Osteoblast (primary cell): ENCODE results near the gene TMEM255B. TPM values are rescaled to one million over a fixed set of nuclear protein-coding genes. Genes with fewer than 3 reads are reported as not detected.
"Not testable (repeated sequence)": the region's sequence is repeated elsewhere in the genome, so short reads cannot be mapped to it uniquely, and the experiment has no call there.

Experiments
- DNase-seq: peaks from one replicate; pipeline ENCODE4 v3.0.0; 2011; ENCODE audit warnings: low spot score, mixed read lengths; ENCODE audit not compliant: insufficient read length; ENCODE audit errors: missing footprints
- H2AFZ ChIP-seq: 2 replicates; pipeline ENCODE4 v1.6.0; 2011; ENCODE audit warnings: mild to moderate bottlenecking, low read length
- H3K27ac ChIP-seq: 2 replicates; pipeline ENCODE4 v1.5.1; 2011; ENCODE audit warnings: mild to moderate bottlenecking, low read depth, low read length, moderate library complexity
- H3K27me3 ChIP-seq: 2 replicates; pipeline ENCODE4 v1.6.0; 2012; ENCODE audit warnings: mild to moderate bottlenecking, control low read depth, inconsistent platforms, low read length, moderate library complexity; ENCODE audit not compliant: insufficient read depth
- H3K36me3 ChIP-seq: 2 replicates; pipeline ENCODE4 v1.5.1; 2011; ENCODE audit warnings: mild to moderate bottlenecking, low read length, control low read depth, moderate library complexity; ENCODE audit not compliant: insufficient read depth
- H3K4me1 ChIP-seq: 2 replicates; pipeline ENCODE4 v1.5.1; 2011; ENCODE audit warnings: mild to moderate bottlenecking, low read length, control low read depth, moderate library complexity; ENCODE audit not compliant: insufficient read depth
- H3K4me2 ChIP-seq: 2 replicates; pipeline ENCODE4 v1.6.0; 2011; ENCODE audit warnings: mild to moderate bottlenecking, low read length; ENCODE audit not compliant: insufficient read depth
- H3K4me3 ChIP-seq: fragments of 200-600 bp; sonication (generic); 3 replicates; pipeline ENCODE4 v1.5.1; 2012; ENCODE audit warnings: mild to moderate bottlenecking, low read length, inconsistent platforms; ENCODE audit not compliant: insufficient read depth
- H3K79me2 ChIP-seq: 2 replicates; pipeline ENCODE4 v1.6.0; 2012; ENCODE audit warnings: mild to moderate bottlenecking, low read length, control low read depth, inconsistent platforms; ENCODE audit not compliant: insufficient read depth
- H3K9me3 ChIP-seq: 2 replicates; pipeline ENCODE4 v1.5.1; 2011; ENCODE audit warnings: low read depth, low read length, control low read depth
- H4K20me1 ChIP-seq: 2 replicates; pipeline ENCODE4 v1.6.0; 2012; ENCODE audit warnings: mild to moderate bottlenecking, low read length, control low read depth; ENCODE audit not compliant: insufficient read depth
- total RNA-seq: library from RNA; depleted of rRNA; stranded (reverse); fragments of >200 nt; gene quantifications from 2 replicates; pipeline ENCODE4 v1.2.3, GENCODE V29; 2012
- TF ChIP-seq, protein P1 (sequence below): IDR thresholded peaks from 2 replicates; pipeline ENCODE4 v1.5.1; 2011; ENCODE audit warnings: mild to moderate bottlenecking, low read depth, low read length, moderate library complexity; ENCODE audit errors: extremely low read depth

The TMEM255B gene
- total RNA-seq, 1 donor = 1.8 TPM

DNA sequence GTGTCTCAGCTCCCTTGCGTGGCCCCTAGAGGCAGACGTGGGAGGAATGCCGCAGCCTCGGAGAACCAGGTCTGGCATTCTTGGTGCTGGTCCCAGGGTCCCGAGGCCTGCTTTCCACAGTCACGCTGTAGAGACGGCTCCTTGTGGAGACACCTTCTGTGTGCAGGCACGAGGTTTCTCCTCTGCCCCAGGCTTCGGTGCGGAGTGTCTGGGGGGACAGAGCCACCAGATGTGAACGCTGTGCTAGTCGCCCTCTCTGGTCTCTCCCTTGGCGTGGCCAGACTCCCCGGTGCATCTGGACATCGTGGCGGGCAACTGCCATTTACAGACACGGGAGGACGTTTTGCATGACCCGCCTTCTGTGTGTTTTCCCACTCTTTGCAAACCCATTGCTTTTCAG, 7.5 kb upstream of the TMEM255B start:
- H4K20me1 ChIP-seq = no peaks in the 10 kb centered on the region
- H2AFZ ChIP-seq = no peak overlapping the region
- H3K9me3 ChIP-seq = no peaks in the 10 kb centered on the region
- H3K79me2 ChIP-seq = no peaks in the 10 kb centered on the region
- DNase-seq = peak; percentile 35
- peaks cover 4% of the 10 kb centered on the region for H3K27me3 ChIP-seq
- H3K4me2 ChIP-seq = no peak overlapping the region
- H3K4me3 ChIP-seq = no peak overlapping the region
- TF ChIP-seq, protein P1, sequence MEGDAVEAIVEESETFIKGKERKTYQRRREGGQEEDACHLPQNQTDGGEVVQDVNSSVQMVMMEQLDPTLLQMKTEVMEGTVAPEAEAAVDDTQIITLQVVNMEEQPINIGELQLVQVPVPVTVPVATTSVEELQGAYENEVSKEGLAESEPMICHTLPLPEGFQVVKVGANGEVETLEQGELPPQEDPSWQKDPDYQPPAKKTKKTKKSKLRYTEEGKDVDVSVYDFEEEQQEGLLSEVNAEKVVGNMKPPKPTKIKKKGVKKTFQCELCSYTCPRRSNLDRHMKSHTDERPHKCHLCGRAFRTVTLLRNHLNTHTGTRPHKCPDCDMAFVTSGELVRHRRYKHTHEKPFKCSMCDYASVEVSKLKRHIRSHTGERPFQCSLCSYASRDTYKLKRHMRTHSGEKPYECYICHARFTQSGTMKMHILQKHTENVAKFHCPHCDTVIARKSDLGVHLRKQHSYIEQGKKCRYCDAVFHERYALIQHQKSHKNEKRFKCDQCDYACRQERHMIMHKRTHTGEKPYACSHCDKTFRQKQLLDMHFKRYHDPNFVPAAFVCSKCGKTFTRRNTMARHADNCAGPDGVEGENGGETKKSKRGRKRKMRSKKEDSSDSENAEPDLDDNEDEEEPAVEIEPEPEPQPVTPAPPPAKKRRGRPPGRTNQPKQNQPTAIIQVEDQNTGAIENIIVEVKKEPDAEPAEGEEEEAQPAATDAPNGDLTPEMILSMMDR = no peak
- H3K27ac ChIP-seq = no peak overlapping the region
- no peaks in the 10 kb centered on the region for H3K36me3 ChIP-seq
- H3K4me1 ChIP-seq = no peaks in the 10 kb centered on the region

DNA sequence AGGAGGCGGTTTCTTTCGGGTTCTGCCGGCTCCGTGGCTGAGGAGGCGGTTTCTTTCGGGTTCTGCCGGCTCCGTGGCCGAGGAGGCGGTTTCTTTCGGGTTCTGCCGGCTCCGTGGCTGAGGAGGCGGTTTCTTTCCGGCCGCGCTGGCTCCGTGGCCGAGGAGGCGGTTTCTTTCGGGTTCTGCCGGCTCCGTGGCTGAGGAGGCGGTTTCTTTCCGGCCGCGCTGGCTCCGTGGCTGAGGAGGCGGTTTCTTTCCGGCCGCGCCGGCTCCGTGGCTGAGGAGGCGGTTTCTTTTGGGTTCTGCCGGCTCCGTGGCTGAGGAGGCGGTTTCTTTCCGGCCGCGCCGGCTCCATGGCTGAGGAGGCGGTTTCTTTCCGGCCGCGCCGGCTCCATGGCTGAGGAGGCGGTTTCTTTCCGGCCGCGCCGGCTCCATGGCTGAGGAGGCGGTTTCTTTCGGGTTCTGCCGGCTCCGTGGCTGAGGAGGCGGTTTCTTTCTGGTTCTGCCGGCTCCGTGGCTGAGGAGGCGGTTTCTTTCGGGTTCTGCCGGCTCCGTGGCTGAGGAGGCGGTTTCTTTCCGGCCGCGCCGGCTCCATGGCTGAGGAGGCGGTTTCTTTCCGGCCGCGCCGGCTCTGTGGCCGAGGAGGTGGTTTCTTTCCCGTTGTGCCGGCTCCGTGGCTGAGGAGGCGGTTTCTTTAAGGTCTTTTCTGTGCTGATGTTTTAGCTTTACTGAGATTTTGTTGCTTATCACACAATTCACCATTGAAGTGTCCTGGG, 6.6 kb upstream of the TMEM255B start:
- H3K27me3 ChIP-seq, H3K4me1 ChIP-seq, H3K79me2 ChIP-seq, H3K36me3 ChIP-seq, H3K4me3 ChIP-seq, H4K20me1 ChIP-seq, H3K9me3 ChIP-seq, H2AFZ ChIP-seq, DNase-seq, H3K27ac ChIP-seq, H3K4me2 ChIP-seq: not testable (repeated sequence)

DNA sequence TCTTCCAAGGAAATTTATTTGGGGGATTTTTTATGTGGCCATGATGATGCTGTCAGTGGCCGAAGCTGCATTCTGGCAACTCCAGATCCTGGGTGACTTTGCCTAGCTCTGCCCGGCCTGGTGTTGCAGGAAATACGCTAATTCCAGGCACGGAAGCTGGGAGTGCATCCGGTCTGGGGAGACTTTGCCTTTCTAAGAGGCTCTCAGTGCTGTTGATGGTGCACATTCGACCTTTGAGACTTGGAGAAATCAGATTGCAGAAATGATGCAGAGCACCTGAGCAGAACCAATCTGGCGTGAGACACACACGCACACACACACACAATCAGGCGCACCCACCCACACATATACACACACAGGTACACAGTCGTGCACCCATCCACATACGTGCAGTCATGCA, 5.9 kb upstream of the TMEM255B start:
- Histone ChIP-seq H3K4me3 (no peak overlapping the region), H3K4me2 (no peak overlapping the region), H4K20me1 (no peaks in the 10 kb centered on the region), H3K36me3 (no peaks in the 10 kb centered on the region), H3K4me1 (no peaks in the 10 kb centered on the region), H2AFZ (no peak overlapping the region), H3K79me2 (no peaks in the 10 kb centered on the region), H3K27me3 (peaks cover 4% of the 10 kb centered on the region), H3K27ac (no peak overlapping the region), H3K9me3 (no peaks in the 10 kb centered on the region)
- TF ChIP-seq, protein P1 = no peak
- peak; percentile 45 for DNase-seq

DNA sequence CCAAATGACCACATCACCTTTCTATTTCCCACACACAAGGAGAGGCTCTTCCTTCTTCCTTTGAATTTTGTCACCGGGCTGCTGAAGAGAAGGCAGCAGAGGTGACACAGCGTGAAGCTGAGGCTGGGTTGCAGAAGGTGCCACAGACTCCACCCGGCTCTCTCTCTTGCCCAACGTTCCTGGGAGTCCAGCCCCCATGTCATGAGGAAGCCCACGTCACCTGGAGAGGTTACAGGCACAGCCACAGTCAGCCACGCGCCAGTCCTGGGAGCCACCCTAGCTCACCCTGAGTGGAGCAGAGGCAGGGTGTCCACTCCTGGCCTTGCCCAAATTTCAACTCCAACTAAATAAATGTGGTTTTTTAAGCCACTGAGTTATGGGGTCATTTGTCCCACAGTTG, 4.8 kb upstream of the TMEM255B start:
- Histone ChIP-seq H3K36me3 (no peaks in the 10 kb centered on the region), H3K27me3 (peaks cover 4% of the 10 kb centered on the region), H3K4me1 (peaks cover 5% of the 10 kb centered on the region), H3K79me2 (no peaks in the 10 kb centered on the region), H3K4me3 (no peak overlapping the region), H3K27ac (no peak overlapping the region), H3K9me3 (no peaks in the 10 kb centered on the region), H3K4me2 (no peak overlapping the region), H2AFZ (no peak overlapping the region), H4K20me1 (no peaks in the 10 kb centered on the region)
- TF ChIP-seq, protein P1 = no peak
- peak; percentile 18 for DNase-seq
